ENCODE data around the gene CPAMD8. TPM values are rescaled to one million over a fixed set of nuclear protein-coding genes. Genes with fewer than 3 reads are reported as not detected.
"Not testable (repeated sequence)": the region's sequence is repeated elsewhere in the genome, so short reads cannot be mapped to it uniquely, and the experiment has no call there.

CPAMD8 gene
- total RNA-seq, 1 donor from 2014 or later, result 15.4 TPM

DNA sequence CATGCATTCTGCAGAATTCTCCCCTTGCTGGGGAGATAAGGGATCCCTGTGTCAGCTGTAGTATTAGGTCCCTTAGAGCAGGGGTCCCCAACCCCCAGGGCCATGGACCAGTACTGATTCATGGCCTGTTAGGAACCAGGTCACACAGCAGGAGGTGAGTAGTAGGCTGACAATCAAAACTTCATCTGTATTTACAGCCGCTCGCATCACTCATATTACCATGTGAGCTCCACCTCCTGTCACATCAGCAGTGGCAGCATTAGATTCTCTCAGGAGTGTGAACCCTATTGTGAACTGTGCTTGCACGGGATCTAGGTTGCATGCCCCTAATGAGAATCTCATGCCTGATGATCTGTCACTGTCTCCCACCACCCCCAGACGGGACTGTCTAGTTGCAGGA is 37.9 kb downstream of the CPAMD8 start:
- Mint-ChIP-seq H3K4me3 (ENCODE audit: unreplicated experiment) (no peak overlapping the region), H3K27me3 (ENCODE audit: unreplicated experiment) (peaks cover 4% of the 10 kb centered on the region), H3K9me3 (ENCODE audit: unreplicated experiment) (peaks cover 4% of the 10 kb centered on the region), H3K4me1 (ENCODE audit: low read depth, unreplicated experiment) (no peaks in the 10 kb centered on the region), H3K36me3 (ENCODE audit: unreplicated experiment) (peaks cover 4% of the 10 kb centered on the region), H3K27ac (ENCODE audit: unreplicated experiment) (no peak overlapping the region)
- TF ChIP-seq, protein P1, sequence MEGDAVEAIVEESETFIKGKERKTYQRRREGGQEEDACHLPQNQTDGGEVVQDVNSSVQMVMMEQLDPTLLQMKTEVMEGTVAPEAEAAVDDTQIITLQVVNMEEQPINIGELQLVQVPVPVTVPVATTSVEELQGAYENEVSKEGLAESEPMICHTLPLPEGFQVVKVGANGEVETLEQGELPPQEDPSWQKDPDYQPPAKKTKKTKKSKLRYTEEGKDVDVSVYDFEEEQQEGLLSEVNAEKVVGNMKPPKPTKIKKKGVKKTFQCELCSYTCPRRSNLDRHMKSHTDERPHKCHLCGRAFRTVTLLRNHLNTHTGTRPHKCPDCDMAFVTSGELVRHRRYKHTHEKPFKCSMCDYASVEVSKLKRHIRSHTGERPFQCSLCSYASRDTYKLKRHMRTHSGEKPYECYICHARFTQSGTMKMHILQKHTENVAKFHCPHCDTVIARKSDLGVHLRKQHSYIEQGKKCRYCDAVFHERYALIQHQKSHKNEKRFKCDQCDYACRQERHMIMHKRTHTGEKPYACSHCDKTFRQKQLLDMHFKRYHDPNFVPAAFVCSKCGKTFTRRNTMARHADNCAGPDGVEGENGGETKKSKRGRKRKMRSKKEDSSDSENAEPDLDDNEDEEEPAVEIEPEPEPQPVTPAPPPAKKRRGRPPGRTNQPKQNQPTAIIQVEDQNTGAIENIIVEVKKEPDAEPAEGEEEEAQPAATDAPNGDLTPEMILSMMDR (IDR thresholded peaks at IDR 0.05; ENCODE audit: partially characterized antibody, unreplicated experiment), result no peak
- no peak for DNase-seq

DNA sequence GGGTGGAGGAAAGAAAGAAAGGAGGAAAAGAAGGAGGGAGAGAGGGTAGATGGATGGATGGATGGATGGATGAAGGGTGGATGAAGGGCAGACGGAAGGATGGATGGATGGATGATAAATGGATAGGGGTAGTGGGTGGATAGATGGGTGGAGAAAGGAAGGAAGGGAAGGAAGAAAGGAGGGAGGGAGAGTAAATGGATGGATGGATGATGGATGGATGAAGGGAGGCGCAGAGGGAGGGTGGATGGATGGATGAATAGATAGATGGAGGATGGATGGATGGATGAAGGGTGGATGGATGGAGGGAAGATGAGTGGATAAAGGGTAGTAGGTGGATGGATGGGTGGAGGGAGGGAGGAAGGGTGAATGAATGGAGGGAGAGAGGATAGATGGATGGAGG is 41.2 kb downstream of the CPAMD8 start:
- Mint-ChIP-seq H3K27ac (ENCODE audit: unreplicated experiment) (no peak overlapping the region), H3K36me3 (ENCODE audit: unreplicated experiment) (peaks cover 8% of the 10 kb centered on the region), H3K27me3 (ENCODE audit: unreplicated experiment) (peaks cover 4% of the 10 kb centered on the region), H3K4me1 (ENCODE audit: low read depth, unreplicated experiment) (no peaks in the 10 kb centered on the region), H3K4me3 (ENCODE audit: unreplicated experiment) (no peak overlapping the region), H3K9me3 (ENCODE audit: unreplicated experiment) (peaks cover 4% of the 10 kb centered on the region)
- TF ChIP-seq, protein P1 (IDR thresholded peaks at IDR 0.05; ENCODE audit: partially characterized antibody, unreplicated experiment), result no peak
- DNase-seq, result no peak

DNA sequence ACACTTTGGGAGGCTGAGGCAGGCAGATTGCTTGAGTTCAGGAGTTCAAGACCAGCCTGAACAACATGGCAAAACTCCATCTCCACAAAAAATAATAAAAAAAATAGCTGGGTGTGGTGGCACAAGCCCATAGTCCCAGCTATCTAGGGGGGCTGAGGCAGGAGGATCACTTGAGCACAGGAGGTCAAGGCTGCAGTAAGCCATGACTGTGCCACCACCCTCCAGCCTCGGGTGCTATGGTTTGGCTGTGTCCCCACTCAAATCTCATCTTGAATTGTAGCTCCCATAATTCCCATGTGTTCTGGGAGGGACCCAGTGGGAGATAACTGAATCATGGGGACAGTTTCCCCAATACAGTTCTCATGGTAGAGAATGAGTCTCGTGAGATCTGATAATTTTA is 44.0 kb downstream of the CPAMD8 start:
- H3K4me3 Mint-ChIP-seq (ENCODE audit: unreplicated experiment); DNase-seq; H3K4me1 Mint-ChIP-seq (ENCODE audit: low read depth, unreplicated experiment); H3K27ac Mint-ChIP-seq (ENCODE audit: unreplicated experiment): not testable (repeated sequence)
- Mint-ChIP-seq H3K36me3 (ENCODE audit: unreplicated experiment) (peaks cover 20% of the 10 kb centered on the region), H3K9me3 (ENCODE audit: unreplicated experiment) (peaks cover 11% of the 10 kb centered on the region), H3K27me3 (ENCODE audit: unreplicated experiment) (peaks cover 10% of the 10 kb centered on the region)

DNA sequence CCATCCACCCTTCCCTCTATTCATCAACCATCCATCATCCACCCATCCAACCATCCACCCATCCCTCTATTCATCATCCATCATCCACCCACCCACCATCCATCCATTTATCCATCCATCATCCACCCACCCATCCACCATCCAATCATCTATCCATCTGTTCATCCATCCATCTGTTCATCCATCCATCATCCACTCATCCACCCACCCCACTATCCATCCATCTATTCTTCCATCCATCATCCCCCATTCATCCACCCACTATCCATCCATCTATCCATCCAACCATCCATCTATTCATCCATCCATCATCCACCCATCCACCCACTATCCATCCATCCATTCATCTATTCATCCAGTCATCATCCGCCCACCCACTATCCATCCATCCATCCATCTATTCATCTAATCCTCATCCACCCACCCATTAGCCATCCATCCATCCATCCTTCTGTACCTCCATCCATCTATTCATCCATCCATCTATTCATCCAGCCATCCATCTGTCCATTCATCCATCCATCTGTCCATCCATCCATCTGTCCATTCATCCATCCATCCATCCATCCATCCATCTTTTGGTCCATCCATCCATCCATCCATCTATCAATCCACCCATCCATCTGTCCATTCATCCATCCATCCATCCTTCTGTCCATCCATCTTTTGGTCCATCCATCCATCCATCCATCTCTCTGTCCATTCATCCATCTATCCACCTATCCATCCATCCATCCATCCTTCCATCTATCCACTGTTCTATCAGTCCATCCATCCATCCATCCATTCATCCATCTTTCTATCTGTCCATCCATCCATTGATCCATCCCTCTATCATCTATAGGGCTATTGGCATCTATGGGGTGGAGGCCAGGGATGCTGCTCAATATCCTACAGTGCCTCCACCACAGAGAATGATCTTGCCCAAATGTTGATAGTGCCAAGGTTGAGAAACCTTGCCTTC is 47.5 kb downstream of the CPAMD8 start:
- DNase-seq, result no peak
- Mint-ChIP-seq H3K4me3 (ENCODE audit: unreplicated experiment) (peak overlapping the region; percentile 12), H3K27ac (ENCODE audit: unreplicated experiment) (no peak overlapping the region), H3K9me3 (ENCODE audit: unreplicated experiment) (peaks cover 11% of the 10 kb centered on the region), H3K4me1 (ENCODE audit: low read depth, unreplicated experiment) (no peaks in the 10 kb centered on the region), H3K36me3 (ENCODE audit: unreplicated experiment) (peaks cover 20% of the 10 kb centered on the region), H3K27me3 (ENCODE audit: unreplicated experiment) (peaks cover 6% of the 10 kb centered on the region)
- TF ChIP-seq, protein P1 (IDR thresholded peaks at IDR 0.05; ENCODE audit: partially characterized antibody, unreplicated experiment), result no peak

DNA sequence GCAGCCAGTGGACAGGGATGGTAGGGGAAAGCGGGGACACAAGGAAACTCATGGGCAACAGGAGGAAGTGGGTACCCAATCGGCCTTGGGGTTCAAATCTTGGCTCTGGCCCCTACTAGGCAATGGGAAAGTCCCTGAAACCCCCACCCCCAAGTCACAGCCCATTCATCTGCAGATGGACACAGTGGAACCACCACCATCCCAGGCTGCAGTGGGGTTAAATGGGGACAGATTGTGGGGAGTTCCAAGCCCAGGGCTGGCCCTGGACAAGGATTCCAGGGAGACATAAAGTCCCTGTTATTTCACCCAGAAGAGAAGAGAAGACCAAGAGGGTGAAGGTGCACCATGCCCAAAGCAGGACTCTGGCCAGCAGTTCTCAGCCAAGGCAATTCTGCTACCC is 48.5 kb downstream of the CPAMD8 start:
- Mint-ChIP-seq H3K36me3 (ENCODE audit: unreplicated experiment) (peaks cover 12% of the 10 kb centered on the region), H3K27ac (ENCODE audit: unreplicated experiment) (no peak overlapping the region), H3K27me3 (ENCODE audit: unreplicated experiment) (peaks cover 6% of the 10 kb centered on the region), H3K4me1 (ENCODE audit: low read depth, unreplicated experiment) (no peaks in the 10 kb centered on the region), H3K4me3 (ENCODE audit: unreplicated experiment) (no peak overlapping the region), H3K9me3 (ENCODE audit: unreplicated experiment) (peaks cover 7% of the 10 kb centered on the region)
- TF ChIP-seq, protein P1 (IDR thresholded peaks at IDR 0.05; ENCODE audit: partially characterized antibody, unreplicated experiment), result no peak
- no peak for DNase-seq
